ENCODE data around the gene ADCY10. TPM values are rescaled to one million over a fixed set of nuclear protein-coding genes. Genes with fewer than 3 reads are reported as not detected.

ADCY10 gene
- total RNA-seq, 1 donor = under 0.01 TPM

DNA sequence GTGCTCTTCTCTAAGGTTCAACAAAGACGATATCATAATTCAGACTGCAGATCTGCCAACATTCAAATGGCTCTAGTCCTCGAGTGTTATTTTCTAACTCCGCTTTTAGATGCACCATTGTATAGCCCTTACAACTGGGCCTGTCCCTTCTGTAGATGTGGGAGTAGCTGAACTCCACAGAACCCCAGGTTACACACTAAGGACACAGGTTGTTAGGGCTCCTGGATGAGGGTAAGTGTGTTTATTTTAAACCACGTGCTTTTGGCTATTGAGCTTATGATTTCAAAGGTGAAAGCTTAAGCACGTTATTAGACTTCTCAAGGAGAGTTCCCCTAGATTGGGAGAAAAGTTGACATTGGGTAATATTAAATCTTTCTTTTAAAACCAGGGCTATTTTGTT, 127.4 kb downstream of the ADCY10 start:
- DNase-seq (ENCODE audit: low read depth in 2 of 3, low spot score in 2 of 3) = no peak

DNA sequence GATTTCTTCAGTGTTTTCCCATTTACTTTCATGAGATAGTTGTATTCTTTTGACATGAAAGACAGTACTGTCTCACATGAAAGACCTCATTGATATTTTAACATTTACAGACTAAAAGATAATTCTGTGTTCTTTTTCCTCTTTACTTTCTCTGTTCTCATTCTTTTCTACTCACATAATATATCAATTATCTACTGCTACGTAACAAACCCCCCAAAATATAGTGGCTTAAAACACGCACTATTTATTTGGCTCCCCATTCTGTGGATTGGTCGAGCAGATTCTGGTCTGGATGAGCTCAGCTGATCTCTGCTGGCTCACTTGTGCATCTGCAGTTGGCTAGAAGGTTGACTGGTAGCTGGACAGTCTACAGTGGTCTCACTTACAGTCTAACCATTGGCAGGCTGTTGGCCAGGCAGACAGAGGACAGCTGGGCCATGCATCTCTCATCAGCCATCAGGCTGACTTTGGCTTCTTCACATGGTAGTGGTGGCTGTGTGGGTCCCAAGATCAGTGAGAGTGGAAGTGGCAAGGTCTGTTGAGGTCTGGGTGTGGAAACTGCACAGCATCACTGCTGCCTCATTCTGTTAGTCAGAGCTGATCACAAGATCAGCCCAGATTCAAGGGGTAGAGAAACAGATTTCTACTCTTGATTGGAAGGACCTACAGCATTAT, 128.9 kb downstream of the ADCY10 start:
- no peak for DNase-seq (ENCODE audit: low read depth in 2 of 3, low spot score in 2 of 3)

DNA sequence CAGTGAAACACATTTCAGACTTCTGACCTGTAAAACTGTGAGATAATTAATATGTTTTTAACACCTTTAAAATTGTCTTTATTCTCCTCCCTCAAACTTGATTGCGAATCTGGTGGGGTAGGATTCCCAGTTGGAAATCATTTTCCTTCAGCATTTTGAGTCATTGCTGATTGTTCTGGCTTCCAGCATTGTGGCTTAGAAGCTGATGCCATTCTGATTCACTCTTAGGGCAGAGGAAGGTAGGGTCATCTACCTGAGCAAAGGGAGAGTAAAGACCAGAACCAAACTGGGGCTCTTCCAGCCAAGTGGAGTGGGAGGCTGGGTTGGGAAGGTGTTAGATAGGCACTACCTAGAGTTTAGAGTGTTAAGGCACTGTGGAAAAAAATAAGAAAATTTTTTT, 131.0 kb downstream of the ADCY10 start:
- no peak for DNase-seq (ENCODE audit: low read depth in 2 of 3, low spot score in 2 of 3)

DNA sequence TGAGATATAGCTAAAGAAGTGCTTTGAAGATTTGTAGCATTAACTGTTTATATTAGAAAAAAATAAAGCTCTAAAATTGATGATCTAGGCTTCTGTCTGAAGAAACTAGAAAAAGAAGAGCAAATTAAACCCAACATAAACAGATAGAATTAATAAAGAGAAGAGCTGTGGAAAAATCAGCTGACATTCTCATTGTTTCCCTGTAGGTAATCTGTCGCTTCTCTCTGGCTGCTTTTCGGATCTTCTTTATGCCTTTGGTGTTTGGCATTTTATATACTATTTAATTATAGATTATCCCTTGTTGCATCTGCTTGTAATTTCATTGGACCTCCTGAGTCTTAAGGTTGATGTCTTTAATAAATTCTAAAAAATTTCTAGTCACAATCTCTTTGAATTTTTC, 132.4 kb downstream of the ADCY10 start:
- no peak for DNase-seq (ENCODE audit: low read depth in 2 of 3, low spot score in 2 of 3)

DNA sequence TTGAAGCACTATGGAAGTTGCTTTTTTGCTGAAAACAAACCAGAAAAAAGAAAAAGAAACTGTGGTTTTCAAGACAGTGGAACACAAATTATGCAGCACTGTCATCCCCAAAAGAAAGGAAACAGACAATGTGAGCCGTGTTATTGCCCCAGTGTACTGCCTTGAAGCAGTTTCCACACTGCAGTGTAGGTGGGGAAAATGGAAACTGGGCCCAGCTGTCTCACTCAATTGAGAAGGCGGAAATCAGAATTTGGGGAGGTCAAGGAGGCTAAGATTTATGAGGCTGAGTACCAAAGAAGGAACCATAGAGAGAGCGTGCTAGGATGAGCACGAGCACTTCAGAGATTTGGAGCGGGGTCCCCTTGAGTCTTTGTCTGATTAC, 136.7 kb downstream of the ADCY10 start:
- no peak for DNase-seq (ENCODE audit: low read depth in 2 of 3, low spot score in 2 of 3)

DNA sequence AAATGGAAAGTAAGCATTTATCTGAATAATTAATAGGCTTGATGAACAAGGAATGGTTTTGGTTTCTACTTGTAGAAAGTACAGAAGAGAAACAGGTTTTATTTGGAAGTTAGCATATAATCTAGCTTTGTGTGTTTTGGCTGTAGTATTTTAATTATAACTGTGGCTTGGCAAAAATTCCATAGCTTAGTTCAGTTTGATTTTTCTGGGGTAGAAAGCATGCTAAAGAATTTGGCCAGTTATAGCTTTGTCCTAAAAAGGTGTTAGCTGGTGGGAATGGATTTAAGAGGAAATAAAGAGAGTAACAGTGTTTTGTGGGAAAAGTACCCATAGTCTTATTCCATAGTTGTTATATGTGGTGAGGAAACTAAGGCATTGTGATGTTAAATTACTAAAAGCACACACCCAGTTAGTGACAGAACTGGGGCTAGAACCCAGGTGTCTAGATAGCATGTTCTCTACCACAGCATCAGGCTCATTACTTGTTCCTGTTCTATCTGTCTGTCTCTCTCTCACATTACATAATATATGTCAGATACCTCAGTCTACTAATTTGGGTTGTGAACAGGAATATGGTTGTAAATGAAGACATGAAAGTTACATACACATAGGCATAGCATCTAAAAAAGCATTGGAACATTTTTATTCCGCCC, 137.2 kb downstream of the ADCY10 start:
- DNase-seq (ENCODE audit: low read depth in 2 of 3, low spot score in 2 of 3) = no peak

DNA sequence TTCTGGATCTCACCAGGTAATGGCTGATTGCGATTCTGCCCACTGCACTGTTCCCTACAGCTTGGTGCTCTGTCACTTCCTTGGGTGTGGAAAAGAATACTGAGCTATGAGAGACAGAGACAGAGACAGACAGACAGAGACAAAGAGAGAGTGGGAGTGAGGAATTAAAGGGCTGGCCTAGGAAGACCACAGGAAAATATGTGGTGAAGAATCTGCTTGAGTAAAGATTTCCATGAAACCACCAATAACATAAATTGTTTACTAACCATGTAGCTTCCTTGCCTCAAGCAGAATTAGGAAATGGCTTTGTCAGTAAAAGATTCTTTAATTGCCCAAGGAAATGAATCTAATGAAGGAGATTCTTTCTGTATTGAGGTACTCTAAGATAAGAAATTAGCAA, 137.8 kb downstream of the ADCY10 start:
- DNase-seq (ENCODE audit: low read depth in 2 of 3, low spot score in 2 of 3) = no peak

DNA sequence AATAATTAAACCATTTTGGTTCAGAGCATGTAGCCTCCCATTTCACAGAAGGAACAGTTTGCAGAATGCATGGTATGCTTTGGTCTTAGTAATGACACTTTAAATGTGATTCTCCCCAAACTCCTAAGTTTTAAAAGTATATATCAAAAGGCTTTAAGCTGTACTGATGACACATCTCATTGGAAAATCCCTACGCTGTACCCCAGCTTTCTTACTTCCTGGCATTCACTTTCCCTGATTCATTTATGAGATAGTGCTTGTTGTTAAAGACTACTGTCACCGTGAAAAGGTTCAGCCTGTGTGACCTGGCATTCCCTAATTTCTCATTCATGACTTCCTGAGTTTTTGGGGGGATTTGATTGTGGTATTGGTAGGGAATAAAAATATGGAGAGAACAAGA, 138.8 kb downstream of the ADCY10 start:
- no peak for DNase-seq (ENCODE audit: low read depth in 2 of 3, low spot score in 2 of 3)

DNA sequence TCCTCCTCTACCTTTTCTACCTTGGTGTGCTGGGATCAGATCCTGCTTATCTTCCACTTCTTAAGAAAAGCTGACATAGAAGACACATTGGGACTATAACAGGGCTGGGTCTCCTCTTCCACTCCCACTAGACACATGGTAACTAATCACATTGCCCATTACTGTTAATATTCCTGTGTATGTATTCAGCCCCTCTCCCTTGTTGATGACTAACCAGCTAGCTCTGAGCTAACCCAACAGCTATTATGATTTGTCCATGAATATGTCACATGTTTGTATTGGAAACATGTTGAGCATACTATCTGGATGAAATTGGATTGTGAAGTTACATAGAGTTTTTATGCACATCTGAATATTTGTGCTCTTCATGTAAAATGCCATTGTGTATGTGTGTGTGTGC, 139.2 kb downstream of the ADCY10 start:
- DNase-seq (ENCODE audit: low read depth in 2 of 3, low spot score in 2 of 3) = no peak

DNA sequence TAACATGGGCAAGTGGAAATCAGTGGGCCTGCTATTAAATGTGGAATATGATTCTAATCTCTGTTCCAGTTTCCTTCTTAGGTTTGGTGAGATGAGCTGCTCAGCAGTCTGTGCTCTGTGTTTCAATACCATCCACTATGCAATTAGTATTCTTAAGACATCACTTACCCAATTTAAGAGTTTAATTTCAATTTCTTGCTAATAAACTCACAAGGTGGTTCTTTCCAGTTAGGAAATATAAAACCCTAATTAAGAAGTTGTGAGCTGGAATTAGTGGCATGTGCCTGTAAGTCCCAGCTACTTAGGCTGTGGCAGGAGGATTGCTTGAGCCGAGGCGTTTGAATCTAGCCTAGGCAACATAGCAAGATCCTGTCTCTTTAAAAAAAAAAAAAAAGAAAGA, 140.4 kb downstream of the ADCY10 start:
- no peak for DNase-seq (ENCODE audit: low read depth in 2 of 3, low spot score in 2 of 3)

DNA sequence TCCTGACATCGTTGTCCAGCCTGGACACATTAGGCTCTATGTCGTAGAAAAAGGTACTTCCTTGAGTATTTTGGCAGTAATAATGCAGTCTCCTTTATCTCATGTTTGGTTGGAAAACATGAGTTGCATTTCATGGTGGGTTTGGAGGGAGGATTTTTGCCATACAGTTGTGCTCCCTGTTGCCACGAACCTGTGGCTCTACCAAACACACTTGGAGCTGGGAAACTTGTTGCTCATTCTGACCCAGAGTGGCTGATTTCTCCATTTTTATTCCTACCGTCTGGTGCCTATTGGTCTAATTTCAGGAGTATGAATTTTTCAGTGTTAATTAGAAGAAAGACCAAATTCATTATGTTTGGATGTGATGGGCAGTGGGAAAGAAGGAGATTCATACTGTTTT, 141.5 kb downstream of the ADCY10 start:
- DNase-seq (ENCODE audit: low read depth in 2 of 3, low spot score in 2 of 3) = no peak

DNA sequence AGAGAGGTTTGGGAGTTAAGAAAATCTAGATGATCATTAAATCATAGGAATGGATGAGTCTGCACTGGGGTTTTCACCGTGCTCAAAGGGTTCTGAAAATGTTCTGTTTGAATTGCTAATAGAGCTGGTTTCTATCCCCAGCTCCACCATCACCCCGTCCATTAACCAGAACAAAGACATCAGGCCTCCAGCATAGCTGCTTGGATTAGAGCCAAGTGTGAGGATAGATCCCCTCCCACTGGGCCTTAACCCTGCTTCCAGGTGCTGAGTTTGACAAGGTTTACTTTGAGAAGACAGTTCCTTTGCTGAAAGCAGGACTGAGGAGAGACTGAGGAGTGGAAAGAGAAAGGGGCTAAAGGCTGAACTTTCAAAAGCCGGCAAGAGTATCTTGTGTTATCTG, 143.8 kb downstream of the ADCY10 start:
- no peak for DNase-seq (ENCODE audit: low read depth in 2 of 3, low spot score in 2 of 3)

DNA sequence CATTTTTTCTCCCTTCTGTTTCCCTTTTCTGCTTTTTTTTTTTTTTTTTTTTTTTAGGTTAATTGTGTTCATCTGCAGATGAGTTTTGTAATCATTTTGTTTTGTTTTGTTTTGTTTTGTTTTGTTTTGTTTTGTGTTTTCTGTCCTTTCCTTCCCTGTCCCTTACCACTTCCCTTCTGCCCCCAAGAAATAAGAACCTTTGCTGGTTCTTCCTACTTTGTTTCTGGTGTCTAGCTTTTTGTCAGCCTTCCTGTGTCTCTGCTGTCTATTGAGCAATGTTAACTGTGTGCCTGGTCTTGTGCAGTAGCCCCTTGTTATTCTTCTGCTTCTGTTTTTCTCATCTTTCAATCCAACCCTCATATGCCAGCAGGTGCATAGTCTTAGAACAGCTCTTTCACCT, 146.2 kb downstream of the ADCY10 start:
- DNase-seq (ENCODE audit: low read depth in 2 of 3, low spot score in 2 of 3) = no peak

DNA sequence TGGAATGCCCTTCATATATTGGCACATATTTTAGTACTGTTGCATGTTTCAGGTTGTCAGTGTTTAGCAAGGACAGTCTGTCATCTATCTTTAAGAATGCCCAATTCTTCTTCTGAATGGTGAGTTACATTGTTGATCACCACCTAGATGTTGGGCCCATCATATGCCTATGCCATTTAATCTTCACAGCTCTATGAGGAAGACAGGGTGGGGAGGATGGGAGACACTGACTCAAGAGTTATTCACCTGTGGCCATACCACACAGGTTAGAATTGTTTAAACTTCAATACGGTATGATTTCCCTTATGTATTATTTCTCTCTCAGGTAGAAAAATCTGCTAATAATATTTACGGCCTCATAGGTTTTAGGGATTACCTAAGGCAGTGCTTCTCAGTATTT, 147.4 kb downstream of the ADCY10 start:
- no peak for DNase-seq (ENCODE audit: low read depth in 2 of 3, low spot score in 2 of 3)

DNA sequence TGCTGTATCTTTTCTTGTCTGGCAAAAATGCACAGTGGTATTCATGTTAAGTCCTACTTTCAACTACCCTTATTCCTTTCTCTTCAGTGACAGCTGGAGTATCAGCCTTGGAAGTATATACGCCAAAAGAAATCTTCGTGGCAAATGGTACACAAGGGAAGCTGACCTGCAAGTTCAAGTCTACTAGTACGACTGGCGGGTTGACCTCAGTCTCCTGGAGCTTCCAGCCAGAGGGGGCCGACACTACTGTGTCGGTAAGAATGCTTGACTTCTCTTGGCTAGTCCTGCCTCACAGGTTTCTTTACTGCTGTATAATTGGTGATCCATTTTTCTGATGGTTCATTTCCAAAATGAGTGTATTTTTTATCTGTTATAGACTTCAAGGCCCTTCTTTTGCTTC, 148.4 kb downstream of the ADCY10 start:
- DNase-seq (ENCODE audit: low read depth in 2 of 3, low spot score in 2 of 3) = no peak

DNA sequence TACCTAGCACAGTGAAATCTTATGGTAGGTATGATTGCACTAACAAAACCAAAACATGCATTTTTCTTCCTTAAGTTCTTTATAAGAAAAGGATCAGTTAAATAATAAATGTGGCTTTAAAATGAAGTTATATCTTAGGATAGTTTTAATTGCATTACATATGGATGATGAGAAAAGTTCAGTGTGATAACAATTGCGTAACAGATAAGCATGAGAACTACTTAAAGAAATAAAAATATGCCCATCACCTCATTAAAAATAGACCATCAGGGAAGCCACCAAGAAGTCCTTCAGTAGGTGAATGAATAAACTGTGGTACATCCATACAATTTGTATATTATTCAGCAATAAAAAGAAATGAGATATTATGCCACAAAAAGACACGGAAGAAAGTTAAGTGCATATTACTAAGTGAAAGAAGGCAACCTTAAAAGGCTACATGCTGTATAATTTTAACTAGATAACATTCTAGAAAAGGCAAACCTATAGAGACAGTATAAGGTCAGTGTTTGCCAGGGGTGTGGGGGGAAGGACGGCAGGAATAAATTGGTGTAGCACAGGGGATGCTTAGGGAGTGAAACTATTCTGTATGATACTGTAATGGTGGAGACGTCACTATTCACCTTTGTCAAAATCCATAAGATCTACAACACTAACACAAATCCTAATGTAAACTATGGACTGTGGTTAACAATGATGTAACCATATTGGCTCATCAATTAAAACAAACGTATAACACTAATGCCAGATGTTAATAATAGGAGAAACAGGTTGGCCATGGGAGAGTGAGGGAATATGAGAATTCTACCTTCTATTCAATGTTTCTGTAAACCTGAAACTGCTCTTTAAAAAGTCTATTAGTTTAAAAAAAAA, 149.2 kb downstream of the ADCY10 start:
- DNase-seq (ENCODE audit: low read depth in 2 of 3, low spot score in 2 of 3) = no peak

DNA sequence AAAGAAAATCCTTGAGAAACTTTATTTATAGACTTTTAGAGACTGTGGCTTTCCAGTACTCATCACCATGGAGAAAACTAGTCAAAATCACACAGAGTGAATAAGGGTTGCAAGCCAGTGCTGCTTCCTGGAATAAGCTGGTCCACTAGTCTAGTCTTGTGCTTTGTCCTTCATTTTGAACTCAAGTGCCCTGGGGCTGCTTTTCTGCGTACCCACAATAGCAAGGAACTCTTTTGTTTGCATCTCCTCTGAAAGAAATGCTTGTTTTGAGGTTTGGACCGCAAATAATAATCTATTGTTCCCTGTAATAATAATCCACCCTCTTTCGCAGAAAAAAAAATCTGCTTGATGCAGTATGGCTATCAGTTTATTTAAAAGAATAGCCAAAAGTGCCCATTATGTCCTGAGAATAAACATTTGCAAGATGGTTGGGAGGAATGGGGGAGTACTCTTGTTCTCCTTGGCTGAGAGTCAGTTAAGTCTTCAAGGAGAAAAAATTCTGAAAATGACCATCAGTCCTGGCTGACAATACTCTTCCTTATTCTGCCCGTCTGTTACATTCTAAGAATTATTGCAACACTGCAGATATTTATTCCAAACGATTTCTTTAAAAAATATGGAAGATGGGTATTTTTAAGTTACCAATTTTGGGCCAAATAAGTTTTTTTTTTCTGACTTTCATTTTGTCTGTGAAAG, 150.3 kb downstream of the ADCY10 start:
- no peak for DNase-seq (ENCODE audit: low read depth in 2 of 3, low spot score in 2 of 3)

DNA sequence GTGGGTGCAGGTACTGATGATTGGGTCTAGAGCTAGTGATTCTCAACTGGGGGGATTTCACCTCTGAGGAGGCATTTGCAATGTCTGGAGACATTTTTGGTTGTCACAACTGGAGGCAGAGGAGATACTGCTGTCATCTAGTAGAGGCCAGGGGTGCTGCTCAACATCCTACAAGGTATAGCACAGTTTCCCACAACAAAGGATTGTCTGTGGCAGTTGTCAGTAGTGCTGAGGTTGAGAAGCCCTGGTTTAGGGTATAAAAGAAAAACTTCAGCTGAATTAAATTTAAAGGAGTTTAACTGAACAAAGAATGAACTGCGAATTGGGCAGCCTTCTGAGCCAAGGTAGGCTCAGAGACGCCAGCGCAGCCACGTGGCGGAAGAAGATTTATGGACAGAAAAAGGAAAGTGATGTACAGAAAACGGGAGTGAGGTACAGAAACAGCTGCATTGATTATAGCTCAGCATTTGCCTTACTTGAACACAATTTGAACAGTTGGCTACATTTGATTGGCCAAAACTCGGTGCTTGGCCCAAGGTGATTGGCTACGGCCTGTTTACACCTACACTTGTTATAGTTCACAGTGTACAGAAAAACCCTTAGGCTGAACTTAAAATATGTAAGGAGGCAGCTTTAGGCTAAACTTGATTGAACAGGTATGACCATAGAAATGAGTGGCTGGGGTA, 151.7 kb downstream of the ADCY10 start:
- DNase-seq (ENCODE audit: low read depth in 2 of 3, low spot score in 2 of 3) = no peak

DNA sequence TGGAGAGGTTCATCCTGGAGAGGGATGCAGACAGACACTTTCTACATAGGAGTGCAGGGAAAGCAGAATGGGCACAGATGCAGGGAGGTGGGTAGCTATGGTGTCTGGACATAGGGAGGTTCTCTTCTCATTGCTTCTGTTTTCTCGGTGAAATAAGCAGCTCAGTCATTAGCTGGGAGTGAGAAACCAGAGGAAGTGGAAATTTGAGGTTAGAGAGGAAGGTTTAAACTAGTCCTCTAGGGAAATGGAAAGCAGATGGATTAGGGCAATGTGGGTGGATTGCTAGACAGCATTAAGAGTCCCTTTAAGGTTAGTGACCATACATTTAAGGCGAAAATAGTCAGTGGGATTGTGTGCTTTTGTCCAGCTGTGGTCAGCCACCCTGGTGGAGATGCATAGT, 152.5 kb downstream of the ADCY10 start:
- peak in 1 of 3 donors; percentile 14 for DNase-seq (ENCODE audit: low read depth in 2 of 3, low spot score in 2 of 3)
